Smooth muscle cell (in vitro differentiated cells): ENCODE measurements around the gene GBP4. TPM values are rescaled to one million over a fixed set of nuclear protein-coding genes. Genes with fewer than 3 reads are reported as not detected.

ENCODE experiments used
- DNase-seq: peaks from one replicate; lab custom pipeline; 2025; ENCODE audit not compliant: unreplicated experiment; lab: John Stamatoyannopoulos, UW
- H2AFZ ChIP-seq: fragments of 200-600 bp; sonication (generic); 2 replicates; pipeline ENCODE4 v1.6.0; 2016; ENCODE audit warnings: antibody characterized with exemption, low read depth, mild to moderate bottlenecking
- H3F3A ChIP-seq: fragments of 200-600 bp; sonication (generic); 2 replicates; pipeline ENCODE4 v1.6.0; 2017; ENCODE audit warnings: antibody characterized with exemption, low read depth
- H3K27ac ChIP-seq: fragments of 200-600 bp; sonication (generic); 2 replicates; pipeline ENCODE4 v1.5.1; 2016; ENCODE audit warnings: low read depth, mild to moderate bottlenecking
- H3K27me3 ChIP-seq: fragments of 200-600 bp; sonication (generic); 2 replicates; pipeline ENCODE4 v1.6.1; 2016; ENCODE audit warnings: low read depth, mild to moderate bottlenecking
- H3K36me3 ChIP-seq: fragments of 200-600 bp; sonication (generic); 2 replicates; pipeline ENCODE4 v1.5.1; 2016; ENCODE audit warnings: low read depth
- H3K4me1 ChIP-seq: fragments of 200-600 bp; sonication (generic); 2 replicates; pipeline ENCODE4 v1.5.1; 2016; ENCODE audit warnings: low read depth
- H3K4me2 ChIP-seq: fragments of 200-600 bp; sonication (generic); 2 replicates; pipeline ENCODE4 v1.6.0; 2016; ENCODE audit warnings: mild to moderate bottlenecking
- H3K4me3 ChIP-seq: fragments of 200-600 bp; sonication (generic); 2 replicates; pipeline ENCODE4 v1.5.1; 2016; ENCODE audit warnings: mild to moderate bottlenecking
- H3K79me2 ChIP-seq: fragments of 200-600 bp; sonication (generic); 2 replicates; pipeline ENCODE4 v1.6.0; 2016; ENCODE audit warnings: low read depth, mild to moderate bottlenecking
- H3K9ac ChIP-seq: fragments of 200-600 bp; sonication (generic); 2 replicates; pipeline ENCODE4 v1.6.0; 2016; ENCODE audit warnings: low read depth
- H3K9me3 ChIP-seq: fragments of 200-600 bp; sonication (generic); replicated peaks from 2 replicates; pipeline ENCODE4 v1.5.1; 2016; ENCODE audit warnings: low read depth
- H4K20me1 ChIP-seq: fragments of 200-600 bp; sonication (generic); 2 replicates; pipeline ENCODE4 v1.6.0; 2016; ENCODE audit warnings: low read depth
- CTCF ChIP-seq: fragments of 200-600 bp; sonication (generic); IDR thresholded peaks from 2 replicates; pipeline ENCODE4 v1.5.1; 2017; ENCODE audit warnings: borderline replicate concordance, mild to moderate bottlenecking, antibody characterized with exemption; ENCODE audit not compliant: insufficient read depth, poor library complexity, severe bottlenecking
- WGBS: methylation state at CpG from one replicate; pipeline ENCODE4 v1.1.7; 2016; ENCODE audit warnings: low lambda C conversion rate; 5-methylcytosine and 5-hydroxymethylcytosine counted together
- polyA plus RNA-seq: library from polyadenylated mRNA; unstranded; fragments of >200 nt; fragmentation: Nextera tagmentation; extraction: Ambion mirVana; gene quantifications from 2 replicates; pipeline ENCODE4 v1.2.1, GENCODE V29; 2016
- total RNA-seq: library from RNA; depleted of rRNA; stranded (reverse); fragments of >200 nt; gene quantifications from 2 replicates; pipeline ENCODE4 v1.2.3, GENCODE V29; 2014

The GBP4 gene
- total and polyA plus RNA-seq, 2 experiments from 2014 or later, result 0.11 to 0.31 TPM

- Histone ChIP-seq H3K4me3 (no peak overlapping the region), H4K20me1 (no peaks in the 10 kb centered on the region), H3K9me3 (no peaks in the 10 kb centered on the region), H3K4me2 (no peak overlapping the region), H3K79me2 (no peaks in the 10 kb centered on the region), H3F3A (no peaks in the 10 kb centered on the region), H3K27me3 (no peaks in the 10 kb centered on the region), H2AFZ (peak overlapping the region; percentile 23), H3K27ac (no peak overlapping the region), H3K36me3 (no peaks in the 10 kb centered on the region), H3K4me1 (no peaks in the 10 kb centered on the region), H3K9ac (no peak overlapping the region)
- 55% methylated on average over 3 of the region's 3 CpGs for WGBS
- DNase-seq, result no peak
- TF ChIP-seq CTCF, result no peak
Observed at GRCh38 chr1:89147678-89148658, 50.8 kb downstream of the GBP4 start.

DNA sequence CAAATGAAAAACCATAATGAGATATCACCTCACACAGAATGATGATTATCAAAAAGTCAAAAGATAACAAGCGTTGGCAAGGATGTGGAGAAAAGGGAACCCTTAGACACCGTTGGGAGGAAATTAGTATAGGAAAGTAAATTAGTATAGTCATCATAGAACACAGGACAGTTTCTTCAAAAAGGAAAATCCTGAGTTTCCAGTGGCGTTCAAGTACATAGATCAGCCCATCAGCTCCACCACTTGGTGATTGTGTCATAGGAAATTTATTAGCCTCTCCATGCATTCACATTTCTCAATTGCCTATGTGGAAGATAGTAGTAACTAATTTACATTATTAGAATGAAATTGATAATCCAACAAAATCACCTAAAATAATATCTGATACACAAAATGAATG, 52.0 kb downstream of the GBP4 start:
- Histone ChIP-seq H3K36me3 (no peaks in the 10 kb centered on the region), H3K4me3 (no peak overlapping the region), H3K79me2 (no peaks in the 10 kb centered on the region), H4K20me1 (no peaks in the 10 kb centered on the region), H3K9ac (no peak overlapping the region), H2AFZ (no peak overlapping the region), H3K4me1 (no peaks in the 10 kb centered on the region), H3F3A (no peaks in the 10 kb centered on the region), H3K4me2 (no peak overlapping the region), H3K9me3 (no peaks in the 10 kb centered on the region), H3K27ac (no peak overlapping the region), H3K27me3 (no peaks in the 10 kb centered on the region)
- DNase-seq, result no peak
- WGBS, result 90% methylated on average over 3 of the region's 3 CpGs
- TF ChIP-seq CTCF, result no peak

DNA sequence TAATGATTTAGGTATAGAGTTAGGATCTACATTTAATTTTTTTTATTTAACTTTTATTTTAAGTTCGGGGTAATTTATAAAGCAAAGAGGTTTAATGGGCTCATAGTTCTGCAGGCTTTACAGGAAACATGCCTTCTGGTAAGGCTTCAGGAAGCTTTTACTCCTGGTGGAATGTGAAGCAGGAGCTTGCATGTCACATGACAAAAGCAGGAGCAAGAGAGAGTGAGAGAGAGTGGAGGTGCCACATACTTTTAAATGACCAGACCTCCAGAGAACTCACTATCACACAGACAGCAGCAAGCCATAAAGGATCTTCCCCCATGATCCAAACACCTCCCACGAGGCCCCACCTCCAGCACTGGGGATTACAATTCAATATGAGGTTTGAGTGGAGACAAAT, 55.3 kb downstream of the GBP4 start:
- no peaks in the 10 kb centered on the region for H3K27me3 ChIP-seq
- TF ChIP-seq CTCF, result no peak
- no peak overlapping the region for H3K27ac ChIP-seq
- H4K20me1 ChIP-seq, result no peaks in the 10 kb centered on the region
- H3K9ac ChIP-seq, result no peak overlapping the region
- DNase-seq, result no peak
- H3F3A ChIP-seq, result no peaks in the 10 kb centered on the region
- no peak overlapping the region for H3K4me3 ChIP-seq
- H3K79me2 ChIP-seq, result no peaks in the 10 kb centered on the region
- no peaks in the 10 kb centered on the region for H3K4me1 ChIP-seq
- H3K9me3 ChIP-seq, result no peaks in the 10 kb centered on the region
- WGBS, result 83% methylated on average over 2 of the region's 2 CpGs
- no peaks in the 10 kb centered on the region for H3K36me3 ChIP-seq
- no peak overlapping the region for H2AFZ ChIP-seq
- H3K4me2 ChIP-seq, result no peak overlapping the region
